ENCODE measurements around the gene DYNLT3.

DYNLT3 gene

DNA sequence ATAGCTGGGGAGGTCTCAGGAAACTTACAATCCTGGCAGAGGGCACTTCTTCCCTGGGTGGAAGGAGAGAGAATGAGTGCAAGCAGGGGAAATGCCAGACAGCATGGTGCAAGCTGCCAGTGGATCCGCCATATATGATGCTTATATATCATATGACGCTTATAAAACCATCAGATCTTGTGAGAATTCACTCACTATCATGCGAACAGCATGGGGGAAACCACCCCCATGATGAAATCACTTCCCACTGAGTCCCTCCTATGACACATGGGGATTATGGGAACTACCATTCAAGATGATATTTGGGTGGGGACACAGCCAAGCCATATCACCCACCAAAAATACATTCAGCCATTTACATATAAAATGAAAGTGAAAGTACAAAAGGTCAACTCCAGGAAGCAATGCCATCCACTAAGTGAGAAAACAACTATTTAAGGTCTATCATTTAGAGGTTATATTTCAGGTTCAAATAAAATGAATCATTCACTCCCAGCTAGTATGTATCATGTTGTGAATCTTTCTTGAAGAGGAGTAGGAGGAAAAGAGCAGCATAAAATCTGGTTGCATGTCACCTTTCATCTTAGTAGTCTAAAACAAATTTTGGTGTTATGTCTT lies 20.3 kb upstream of the DYNLT3 start:
- DNase-seq (ENCODE audit: low read depth), result no peak
- TF ChIP-seq CTCF (IDR thresholded peaks at IDR 0.05; ENCODE audit: insufficient read depth, low read depth, low read length, missing control alignments), result no peak
- no peak overlapping the region for H3K4me3 ChIP-seq (ENCODE audit: low read depth, low read length)

GRCh38 chrX:37863728-37864127 lies 16.4 kb upstream of the DYNLT3 start:
- TF ChIP-seq CTCF (IDR thresholded peaks at IDR 0.05; ENCODE audit: insufficient read depth, low read depth, low read length, missing control alignments), result no peak
- no peak overlapping the region for H3K4me3 ChIP-seq (ENCODE audit: low read depth, low read length)
- DNase-seq (ENCODE audit: low read depth), result no peak

DNA sequence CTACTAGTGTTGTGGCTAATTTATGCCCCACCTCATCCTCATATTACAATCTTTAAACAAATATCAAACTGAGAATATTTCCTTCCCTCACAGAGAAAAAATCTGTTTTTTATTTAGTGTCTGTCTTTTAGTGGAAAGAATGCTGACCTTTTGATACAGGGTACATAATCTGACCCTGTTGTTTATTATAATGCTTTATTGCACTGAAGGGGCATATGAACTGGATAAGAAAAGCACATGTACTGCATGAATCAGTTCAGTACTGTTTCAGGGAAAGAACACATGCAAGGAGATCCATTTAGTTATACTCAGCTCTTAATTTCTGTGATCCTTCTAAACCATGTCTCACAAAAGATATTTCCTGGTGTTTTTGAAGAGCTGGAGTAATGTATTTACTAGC lies 15.5 kb upstream of the DYNLT3 start:
- TF ChIP-seq CTCF (IDR thresholded peaks at IDR 0.05; ENCODE audit: insufficient read depth, low read depth, low read length, missing control alignments), result no peak
- H3K4me3 ChIP-seq (ENCODE audit: low read depth, low read length), result no peak overlapping the region
- DNase-seq (ENCODE audit: low read depth), result no peak

DNA sequence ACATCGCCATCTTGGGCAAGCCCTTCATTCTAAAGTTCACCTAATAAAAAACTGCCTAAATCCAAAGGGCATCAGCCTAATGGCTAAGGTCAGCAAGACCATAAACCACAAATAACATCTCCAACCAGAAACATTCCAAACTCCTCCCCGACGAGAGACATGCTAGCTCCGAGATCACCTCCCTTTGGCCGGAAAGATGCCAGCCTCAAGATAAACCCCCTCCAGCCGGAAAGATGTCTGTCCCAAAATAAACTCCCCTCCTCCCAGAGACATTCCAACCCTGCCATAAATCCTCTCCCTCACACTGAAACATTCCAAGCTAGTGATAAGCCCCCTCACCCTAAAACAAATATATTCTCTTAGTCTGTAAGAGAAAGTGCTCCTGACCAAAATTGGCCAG lies 13.3 kb upstream of the DYNLT3 start:
- H3K4me3 ChIP-seq (ENCODE audit: low read depth, low read length), result no peak overlapping the region
- DNase-seq (ENCODE audit: low read depth), result no peak
- no peak for TF ChIP-seq CTCF (IDR thresholded peaks at IDR 0.05; ENCODE audit: insufficient read depth, low read depth, low read length, missing control alignments)

- DNase-seq (ENCODE audit: low read depth), result no peak
- TF ChIP-seq CTCF (IDR thresholded peaks at IDR 0.05; ENCODE audit: insufficient read depth, low read depth, low read length, missing control alignments), result no peak
- H3K4me3 ChIP-seq (ENCODE audit: low read depth, low read length), result no peak overlapping the region
Observed at GRCh38 chrX:37854748-37855147, 7.4 kb upstream of the DYNLT3 start.

DNA sequence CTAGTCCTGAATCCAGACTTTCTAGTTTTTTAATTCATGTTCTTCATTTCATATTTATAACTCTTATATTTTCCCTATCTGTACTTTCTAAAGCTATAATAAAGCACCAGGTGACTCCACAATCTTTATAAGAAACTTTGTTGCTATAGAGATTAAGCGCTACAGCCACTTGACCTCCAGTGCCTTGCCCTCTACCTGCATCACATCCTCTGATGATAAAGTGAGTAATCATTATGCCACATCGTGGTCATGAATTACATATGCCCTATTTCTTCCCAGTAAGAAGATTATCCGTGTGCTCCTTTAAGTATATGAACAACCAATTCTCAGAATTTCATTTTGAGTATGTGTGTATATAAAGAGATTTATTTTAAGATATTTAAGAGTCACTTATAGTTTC lies 6.8 kb upstream of the DYNLT3 start:
- DNase-seq (ENCODE audit: low read depth), result no peak
- no peak overlapping the region for H3K4me3 ChIP-seq (ENCODE audit: low read depth, low read length)
- no peak for TF ChIP-seq CTCF (IDR thresholded peaks at IDR 0.05; ENCODE audit: insufficient read depth, low read depth, low read length, missing control alignments)

DNA sequence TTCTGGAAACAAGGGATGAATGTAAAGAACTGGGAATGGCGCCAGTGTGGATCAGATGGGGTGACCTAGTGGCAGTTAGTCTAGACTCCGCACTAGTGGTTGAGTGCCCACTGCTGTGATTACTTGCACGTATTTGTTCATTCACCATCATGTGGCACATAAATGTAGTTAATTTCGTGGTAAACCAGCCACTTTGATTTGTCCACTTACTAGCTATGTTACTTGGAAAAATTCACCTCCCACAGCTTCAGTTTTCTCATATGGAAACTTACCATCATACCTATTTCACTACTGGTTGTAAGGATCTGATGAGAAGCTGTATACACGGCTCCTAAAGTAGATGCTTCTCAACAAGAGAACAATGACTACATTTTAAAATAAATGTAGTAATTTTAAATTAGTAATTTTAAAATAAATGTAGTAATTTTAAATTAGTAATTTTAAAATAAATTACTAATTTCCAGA lies 394 bp upstream of the DYNLT3 start:
- H3K4me3 ChIP-seq (ENCODE audit: low read depth, low read length), result peak overlapping the region; percentile 82
- TF ChIP-seq CTCF (IDR thresholded peaks at IDR 0.05; ENCODE audit: insufficient read depth, low read depth, low read length, missing control alignments), result no peak

More for the DNA sequence above, 394 bp upstream of the DYNLT3 start:
- DNase-seq (ENCODE audit: low read depth), result no peak
